Sigmoid colon (tissue), 4 donors: ENCODE measurements around the gene DCLRE1B.

Experiments
- CTCF ChIP-seq, 4 experiments: fragments of 450-650 bp in 3 of 4; fragments of 200-600 bp in 1 of 4; IDR thresholded peaks; one replicate each; pipeline ENCODE4 v1.5.1; 2016 to 2019; ENCODE audit warnings: antibody characterized with exemption in 4 of 4, mild to moderate bottlenecking in 3 of 4, moderate library complexity in 2 of 4
- EP300 ChIP-seq, 4 donors: sonication (generic); formaldehyde crosslinking; IDR thresholded peaks; one replicate each; pipeline ENCODE4 v1.6.1; 2017; ENCODE audit warnings: antibody characterized with exemption in 4 of 4
- POLR2A ChIP-seq, 2 donors: fragments of 450-650 bp; IDR thresholded peaks; one replicate each; pipeline ENCODE4 v1.6.1; 2016; ENCODE audit warnings: antibody characterized with exemption in 2 of 2, mild to moderate bottlenecking in 2 of 2, moderate library complexity in 2 of 2
- POLR2AphosphoS5 ChIP-seq, 4 donors: sonication (generic); formaldehyde crosslinking; IDR thresholded peaks; one replicate each; pipeline ENCODE4 v1.6.1; 2017; ENCODE audit warnings: antibody characterized with exemption in 4 of 4

GRCh38 chr1:113946678-113947387 lies 41.7 kb downstream of the DCLRE1B start:
- TF ChIP-seq CTCF (IDR thresholded peaks at IDR 0.05), result no peak
- TF ChIP-seq POLR2AphosphoS5 (IDR thresholded peaks at IDR 0.05), result no peak
- no peak for TF ChIP-seq POLR2A (IDR thresholded peaks at IDR 0.05)
- TF ChIP-seq EP300 (IDR thresholded peaks at IDR 0.05), result no peak
